Measurements from ENCODE around the gene LIPG.

Gene LIPG

DNA sequence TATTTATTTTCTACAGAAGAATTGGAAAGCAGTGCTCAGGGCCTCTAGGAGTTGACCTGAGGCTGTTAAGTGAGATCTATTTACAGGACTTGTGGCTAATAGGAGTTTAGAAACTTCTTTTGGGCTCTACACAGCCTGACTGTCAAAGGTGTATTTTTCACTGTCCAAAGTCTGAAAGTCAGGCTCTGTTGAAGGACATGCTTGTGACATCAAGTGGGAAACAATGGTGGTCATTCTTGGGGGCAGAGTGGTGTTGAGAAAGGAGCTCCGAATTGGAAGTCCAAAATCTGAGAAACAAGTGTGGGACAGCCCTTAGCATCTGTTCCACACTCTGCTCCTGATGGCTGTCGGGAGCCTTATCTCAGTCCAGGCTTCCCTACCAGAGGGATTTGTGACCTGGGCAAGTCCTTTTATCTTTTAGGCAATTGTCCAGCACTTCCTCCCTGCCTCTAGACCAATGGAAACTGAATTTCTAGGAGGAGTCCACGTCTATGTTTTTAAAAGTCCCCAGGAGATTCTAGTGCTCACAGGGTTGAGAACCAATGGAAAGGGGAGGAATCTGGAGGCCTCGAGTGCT is 76.4 kb downstream of the LIPG start:
- TF ChIP-seq, protein P1, sequence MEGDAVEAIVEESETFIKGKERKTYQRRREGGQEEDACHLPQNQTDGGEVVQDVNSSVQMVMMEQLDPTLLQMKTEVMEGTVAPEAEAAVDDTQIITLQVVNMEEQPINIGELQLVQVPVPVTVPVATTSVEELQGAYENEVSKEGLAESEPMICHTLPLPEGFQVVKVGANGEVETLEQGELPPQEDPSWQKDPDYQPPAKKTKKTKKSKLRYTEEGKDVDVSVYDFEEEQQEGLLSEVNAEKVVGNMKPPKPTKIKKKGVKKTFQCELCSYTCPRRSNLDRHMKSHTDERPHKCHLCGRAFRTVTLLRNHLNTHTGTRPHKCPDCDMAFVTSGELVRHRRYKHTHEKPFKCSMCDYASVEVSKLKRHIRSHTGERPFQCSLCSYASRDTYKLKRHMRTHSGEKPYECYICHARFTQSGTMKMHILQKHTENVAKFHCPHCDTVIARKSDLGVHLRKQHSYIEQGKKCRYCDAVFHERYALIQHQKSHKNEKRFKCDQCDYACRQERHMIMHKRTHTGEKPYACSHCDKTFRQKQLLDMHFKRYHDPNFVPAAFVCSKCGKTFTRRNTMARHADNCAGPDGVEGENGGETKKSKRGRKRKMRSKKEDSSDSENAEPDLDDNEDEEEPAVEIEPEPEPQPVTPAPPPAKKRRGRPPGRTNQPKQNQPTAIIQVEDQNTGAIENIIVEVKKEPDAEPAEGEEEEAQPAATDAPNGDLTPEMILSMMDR (conservative IDR thresholded peaks at IDR 0.05; ENCODE audit: low read depth, low read length) = no peak
- H3K4me3 ChIP-seq (ENCODE audit: low read depth, low read length) = no peak overlapping the region
- DNase-seq (ENCODE audit: low read depth) = no peak

DNA sequence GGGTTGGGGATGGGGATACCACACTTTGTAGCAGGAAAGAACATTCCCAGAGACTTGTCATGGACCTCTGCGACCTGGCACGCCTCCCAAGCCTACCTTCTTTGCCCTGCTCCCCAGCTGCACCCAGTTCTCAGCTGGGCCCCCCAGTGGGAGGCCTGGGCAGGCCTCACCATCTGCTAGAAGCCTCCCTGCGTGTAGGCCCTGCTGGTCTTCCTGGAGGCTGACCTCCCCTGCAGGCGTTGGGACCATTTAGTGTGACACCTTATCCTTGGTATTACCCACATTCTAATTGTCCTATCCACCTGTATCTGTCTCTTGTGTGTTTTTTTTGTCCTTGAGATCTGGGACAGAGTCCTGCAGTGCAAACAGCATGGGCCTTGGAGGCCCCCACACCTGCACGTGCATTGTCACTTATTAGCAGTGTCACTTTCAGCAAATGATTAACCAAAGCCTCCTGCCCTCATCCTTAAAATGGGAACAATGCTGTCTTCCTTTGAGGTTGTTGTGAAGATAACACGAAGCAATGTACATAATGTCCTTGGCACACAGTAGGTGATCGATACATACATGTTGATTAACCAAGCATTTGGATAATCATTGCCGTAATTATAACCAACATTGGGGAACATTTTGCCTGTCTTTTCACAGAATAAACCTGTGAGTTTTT is 77.2 kb downstream of the LIPG start:
- no peak for DNase-seq (ENCODE audit: low read depth)
- H3K4me3 ChIP-seq (ENCODE audit: low read depth, low read length) = no peak overlapping the region
- TF ChIP-seq, protein P1 (conservative IDR thresholded peaks at IDR 0.05; ENCODE audit: low read depth, low read length) = no peak

DNA sequence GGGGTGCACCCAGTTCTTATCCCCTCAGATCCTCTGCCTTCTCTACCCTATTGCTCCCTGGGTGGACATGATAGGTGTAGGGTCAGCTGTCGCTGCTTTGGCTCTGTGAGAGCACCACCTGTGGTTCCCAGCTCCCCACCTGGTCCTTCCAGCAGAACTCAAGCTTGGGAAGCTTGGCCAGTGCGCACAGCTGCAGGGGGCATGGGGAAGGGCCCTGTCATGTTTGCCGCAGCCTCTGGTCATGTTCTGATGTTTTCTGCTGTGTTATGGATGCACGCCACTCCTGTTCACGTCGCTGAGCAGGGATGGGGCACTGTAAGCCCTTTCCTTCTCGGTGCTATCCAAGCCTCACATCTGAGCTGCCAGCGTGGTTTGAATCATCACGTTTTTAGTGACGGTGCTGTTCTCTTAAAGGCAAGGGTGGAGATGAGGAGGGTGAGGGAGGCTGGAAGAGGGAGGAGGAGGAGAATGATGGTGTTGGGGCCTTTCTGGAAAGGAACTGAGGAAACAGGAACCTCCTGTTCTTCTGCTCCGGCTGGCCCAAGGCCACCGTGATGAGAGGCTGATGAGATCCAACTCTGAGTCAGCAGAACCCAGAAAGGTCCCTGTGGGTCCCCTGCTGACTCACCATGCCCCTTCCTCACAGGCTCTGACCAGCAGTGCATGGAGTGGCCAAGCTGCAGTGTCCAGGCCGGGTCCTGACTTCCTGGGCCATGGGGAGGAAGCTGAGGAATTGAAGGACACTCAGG is 78.0 kb downstream of the LIPG start:
- DNase-seq (ENCODE audit: low read depth) = peak; percentile 38
- no peak overlapping the region for H3K4me3 ChIP-seq (ENCODE audit: low read depth, low read length)
- TF ChIP-seq, protein P1 (conservative IDR thresholded peaks at IDR 0.05; ENCODE audit: low read depth, low read length) = no peak

DNA sequence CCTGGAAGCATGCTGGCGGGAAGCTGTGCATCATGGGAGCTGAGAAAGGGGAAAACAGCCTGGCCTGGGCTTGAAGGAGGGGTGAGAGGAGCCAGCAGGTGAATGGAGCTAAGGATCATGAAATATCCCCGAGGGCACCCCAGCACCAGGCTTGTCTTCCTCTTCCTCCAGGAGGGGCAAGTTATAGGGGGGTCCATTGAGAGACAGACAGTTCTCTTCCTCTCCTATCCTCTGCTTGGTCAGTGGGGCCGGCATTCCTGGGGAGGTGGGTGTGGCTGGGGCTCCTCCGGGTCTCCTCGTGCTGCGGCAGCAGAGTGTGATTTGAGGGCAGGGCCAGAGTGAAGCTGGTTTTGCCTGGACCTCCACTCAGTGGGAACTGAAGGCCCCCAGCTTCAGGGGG is 78.9 kb downstream of the LIPG start:
- TF ChIP-seq, protein P1 (conservative IDR thresholded peaks at IDR 0.05; ENCODE audit: low read depth, low read length) = no peak
- H3K4me3 ChIP-seq (ENCODE audit: low read depth, low read length) = no peak overlapping the region
- DNase-seq (ENCODE audit: low read depth) = no peak

DNA sequence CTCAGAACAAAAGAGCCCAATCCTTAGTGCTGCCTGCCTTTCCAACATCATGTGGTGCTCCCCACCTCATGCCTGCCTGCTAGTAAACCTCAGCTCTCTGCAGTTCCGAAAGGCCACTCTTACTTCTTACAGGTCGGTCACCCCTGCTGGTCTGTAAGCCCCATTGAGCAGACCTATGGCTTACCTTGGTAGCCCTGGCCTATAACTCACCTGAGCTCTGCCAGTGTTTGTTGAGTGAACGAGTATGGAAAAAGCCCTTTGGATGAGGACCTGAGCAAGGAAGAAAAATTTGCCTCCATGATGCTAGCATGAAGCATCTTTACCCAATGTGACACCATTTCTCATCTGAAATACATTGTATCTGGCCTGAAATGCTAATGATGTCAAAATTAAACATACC is 83.3 kb downstream of the LIPG start:
- DNase-seq (ENCODE audit: low read depth) = no peak
- H3K4me3 ChIP-seq (ENCODE audit: low read depth, low read length) = no peak overlapping the region
- TF ChIP-seq, protein P1 (conservative IDR thresholded peaks at IDR 0.05; ENCODE audit: low read depth, low read length) = no peak

DNA sequence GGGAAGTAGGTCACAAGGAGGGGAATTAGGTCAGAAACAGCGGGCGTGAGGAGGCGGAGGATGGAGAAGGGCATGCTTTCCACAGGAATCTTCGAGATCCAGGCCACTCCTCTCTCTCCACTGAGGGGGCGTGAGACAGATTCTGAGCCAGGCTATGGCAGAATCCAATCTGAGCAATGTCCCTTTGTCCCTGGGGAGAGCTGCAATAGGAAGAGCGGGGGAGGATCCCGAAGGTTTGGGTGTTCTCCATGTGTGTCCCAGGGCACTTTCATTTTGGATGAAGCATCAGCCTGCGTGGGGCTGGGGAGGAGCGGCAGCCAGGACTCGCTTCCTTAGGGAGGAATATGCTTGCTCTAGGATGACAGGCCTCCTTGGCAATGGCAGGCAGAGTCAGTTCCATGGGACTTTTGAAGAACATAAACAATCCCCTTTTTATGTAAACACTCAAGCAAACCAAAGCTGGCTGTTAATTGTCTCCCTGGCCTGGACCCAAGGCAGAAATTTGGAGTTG is 84.0 kb downstream of the LIPG start:
- no peak overlapping the region for H3K4me3 ChIP-seq (ENCODE audit: low read depth, low read length)
- no peak for DNase-seq (ENCODE audit: low read depth)
- TF ChIP-seq, protein P1 (conservative IDR thresholded peaks at IDR 0.05; ENCODE audit: low read depth, low read length) = no peak
